RWPE2 (cell line): ENCODE data around the gene TBC1D5.

Experiments
- ATAC-seq: fragments of 200-7000 bp; cut with Tn5 transposase; 3 replicates; pipeline ENCODE4 v1.9.1; 2021; ENCODE audit warnings: low read depth
- DNase-seq: peaks from one replicate; pipeline ENCODE4 v3.0.0-alpha.2; 2020; ENCODE audit warnings: low spot score
- H3K27ac ChIP-seq: fragments of 450-650 bp; 2 replicates; pipeline ENCODE4 v1.5.1; 2017; ENCODE audit warnings: mild to moderate bottlenecking; ENCODE audit not compliant: poor library complexity, severe bottlenecking
- H3K27me3 ChIP-seq: fragments of 250-450 bp; sonication (Bioruptor Pico); 2 replicates; pipeline ENCODE4 v1.5.1; 2021; ENCODE audit warnings: mild to moderate bottlenecking, moderate library complexity; ENCODE audit not compliant: insufficient read depth, poor library complexity, severe bottlenecking
- H3K36me3 ChIP-seq: fragments of 250-450 bp; sonication (Bioruptor Pico); 2 replicates; pipeline ENCODE4 v1.5.1; 2020; ENCODE audit warnings: low read depth, mild to moderate bottlenecking, moderate library complexity
- H3K4me1 ChIP-seq: fragments of 250-450 bp; sonication (Bioruptor Pico); 2 replicates; pipeline ENCODE4 v1.5.1; 2021; ENCODE audit warnings: mild to moderate bottlenecking, moderate library complexity; ENCODE audit not compliant: insufficient read depth, poor library complexity, severe bottlenecking
- H3K4me3 ChIP-seq: fragments of 250-450 bp; sonication (Bioruptor Pico); 2 replicates; pipeline ENCODE4 v1.5.1; 2021; ENCODE audit warnings: mild to moderate bottlenecking, moderate library complexity; ENCODE audit not compliant: severe bottlenecking
- H3K9me3 ChIP-seq: fragments of 250-450 bp; sonication (Bioruptor Pico); 2 replicates; pipeline ENCODE4 v1.5.1; 2021; ENCODE audit warnings: mild to moderate bottlenecking, moderate library complexity; ENCODE audit not compliant: severe bottlenecking
- TF ChIP-seq, protein P1 (sequence below): fragments of 450-650 bp; IDR thresholded peaks from one replicate; pipeline ENCODE4 v1.5.1; 2017; ENCODE audit warnings: mild to moderate bottlenecking, moderate library complexity; ENCODE audit not compliant: poor library complexity, severe bottlenecking

The TBC1D5 gene

DNA sequence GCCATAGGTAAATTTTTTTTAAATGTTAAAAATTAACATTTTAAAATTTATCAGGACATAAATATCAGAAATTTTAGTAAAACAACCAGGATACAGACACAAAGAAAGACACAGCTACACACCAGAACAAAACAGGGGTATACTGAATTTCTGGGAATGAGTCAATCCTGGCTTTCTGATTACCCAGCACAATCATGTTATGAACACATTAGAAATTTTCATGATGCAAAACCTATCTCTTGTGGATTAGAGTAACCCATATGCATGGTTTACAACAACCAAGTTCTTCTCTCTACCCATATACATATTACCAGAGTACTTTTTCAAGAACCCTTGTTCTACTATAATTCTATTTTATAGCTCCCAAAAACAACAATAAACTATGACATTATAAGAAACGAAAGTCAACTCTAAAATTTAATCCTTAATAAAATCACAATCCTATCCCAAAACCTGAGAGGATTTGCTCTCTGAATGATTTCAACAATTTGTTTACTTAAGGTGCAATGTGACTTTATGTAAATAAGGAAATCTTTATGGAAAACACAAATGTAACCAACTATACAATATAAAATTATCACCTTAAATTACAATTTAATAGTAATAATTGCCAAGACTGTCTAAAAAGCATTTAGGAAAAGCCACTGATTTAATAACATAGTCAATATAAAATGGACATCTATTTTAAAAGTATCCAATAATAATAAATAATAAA lies 184.5 kb downstream of the TBC1D5 start:
- no peak for ATAC-seq

DNA sequence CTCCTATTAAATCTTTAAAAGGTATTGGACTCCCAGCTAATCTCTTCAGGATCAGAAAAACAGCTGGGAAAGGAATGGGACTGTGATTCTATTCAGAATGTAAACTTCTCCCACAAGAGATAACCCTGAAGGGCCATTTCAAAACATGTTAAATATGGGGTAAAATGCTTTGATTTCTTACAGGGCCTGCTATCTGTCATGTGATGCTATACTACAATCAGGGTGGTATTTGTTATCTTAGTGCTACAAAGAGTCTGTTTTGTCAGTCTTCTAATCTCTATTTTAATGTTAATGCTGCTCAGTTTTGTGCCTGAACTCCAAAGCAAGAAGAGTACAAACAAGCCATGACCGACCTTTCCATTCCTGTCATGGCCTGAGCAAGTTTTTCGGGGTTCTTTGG lies 186.9 kb downstream of the TBC1D5 start:
- ATAC-seq, result no peak
- DNase-seq, result no peak

More for the DNA sequence above, 184.5 kb downstream of the TBC1D5 start:
- H3K4me1 ChIP-seq, result peaks cover 3% of the 10 kb centered on the region
- no peak overlapping the region for H3K4me3 ChIP-seq
- no peak overlapping the region for H3K27ac ChIP-seq
- H3K9me3 ChIP-seq, result no peaks in the 10 kb centered on the region
- no peak for DNase-seq
- no peaks in the 10 kb centered on the region; the same call in 1 of the 2 replicates for H3K36me3 ChIP-seq
- no peaks in the 10 kb centered on the region for H3K27me3 ChIP-seq
- TF ChIP-seq, protein P1, sequence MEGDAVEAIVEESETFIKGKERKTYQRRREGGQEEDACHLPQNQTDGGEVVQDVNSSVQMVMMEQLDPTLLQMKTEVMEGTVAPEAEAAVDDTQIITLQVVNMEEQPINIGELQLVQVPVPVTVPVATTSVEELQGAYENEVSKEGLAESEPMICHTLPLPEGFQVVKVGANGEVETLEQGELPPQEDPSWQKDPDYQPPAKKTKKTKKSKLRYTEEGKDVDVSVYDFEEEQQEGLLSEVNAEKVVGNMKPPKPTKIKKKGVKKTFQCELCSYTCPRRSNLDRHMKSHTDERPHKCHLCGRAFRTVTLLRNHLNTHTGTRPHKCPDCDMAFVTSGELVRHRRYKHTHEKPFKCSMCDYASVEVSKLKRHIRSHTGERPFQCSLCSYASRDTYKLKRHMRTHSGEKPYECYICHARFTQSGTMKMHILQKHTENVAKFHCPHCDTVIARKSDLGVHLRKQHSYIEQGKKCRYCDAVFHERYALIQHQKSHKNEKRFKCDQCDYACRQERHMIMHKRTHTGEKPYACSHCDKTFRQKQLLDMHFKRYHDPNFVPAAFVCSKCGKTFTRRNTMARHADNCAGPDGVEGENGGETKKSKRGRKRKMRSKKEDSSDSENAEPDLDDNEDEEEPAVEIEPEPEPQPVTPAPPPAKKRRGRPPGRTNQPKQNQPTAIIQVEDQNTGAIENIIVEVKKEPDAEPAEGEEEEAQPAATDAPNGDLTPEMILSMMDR, result no peak

DNA sequence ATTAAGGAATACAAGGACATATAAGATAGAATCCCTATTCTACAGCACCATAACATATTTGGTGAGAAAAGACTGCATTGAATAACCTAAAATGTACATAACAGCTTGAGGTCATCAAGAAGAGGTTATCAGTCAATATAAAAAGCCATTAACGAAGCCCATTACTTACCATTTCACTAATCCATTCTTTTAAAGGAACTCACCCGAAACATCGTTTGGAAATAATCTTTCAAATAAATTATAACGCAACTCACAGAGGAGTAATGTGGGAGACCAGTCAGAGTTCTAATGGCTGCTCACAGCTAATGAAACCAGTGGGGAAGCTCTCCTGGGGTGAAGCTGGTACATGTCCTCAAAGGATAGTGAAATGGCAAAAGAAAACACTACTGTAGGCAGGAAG lies 188.4 kb downstream of the TBC1D5 start:
- no peaks in the 10 kb centered on the region; the same call in 1 of the 2 replicates for H3K36me3 ChIP-seq
- TF ChIP-seq, protein P1, result no peak
- DNase-seq, result no peak
- no peak overlapping the region for H3K27ac ChIP-seq
- H3K9me3 ChIP-seq, result no peaks in the 10 kb centered on the region
- H3K27me3 ChIP-seq, result no peaks in the 10 kb centered on the region
- peaks cover 3% of the 10 kb centered on the region for H3K4me1 ChIP-seq
- no peak overlapping the region for H3K4me3 ChIP-seq
- ATAC-seq, result no peak

More for the DNA sequence above, 186.9 kb downstream of the TBC1D5 start:
- H3K4me1 ChIP-seq, result peaks cover 3% of the 10 kb centered on the region
- TF ChIP-seq, protein P1, result no peak
- no peak overlapping the region for H3K4me3 ChIP-seq
- H3K27me3 ChIP-seq, result no peaks in the 10 kb centered on the region
- H3K36me3 ChIP-seq, result no peaks in the 10 kb centered on the region; the same call in 1 of the 2 replicates
- H3K9me3 ChIP-seq, result no peaks in the 10 kb centered on the region
- no peak overlapping the region for H3K27ac ChIP-seq

DNA sequence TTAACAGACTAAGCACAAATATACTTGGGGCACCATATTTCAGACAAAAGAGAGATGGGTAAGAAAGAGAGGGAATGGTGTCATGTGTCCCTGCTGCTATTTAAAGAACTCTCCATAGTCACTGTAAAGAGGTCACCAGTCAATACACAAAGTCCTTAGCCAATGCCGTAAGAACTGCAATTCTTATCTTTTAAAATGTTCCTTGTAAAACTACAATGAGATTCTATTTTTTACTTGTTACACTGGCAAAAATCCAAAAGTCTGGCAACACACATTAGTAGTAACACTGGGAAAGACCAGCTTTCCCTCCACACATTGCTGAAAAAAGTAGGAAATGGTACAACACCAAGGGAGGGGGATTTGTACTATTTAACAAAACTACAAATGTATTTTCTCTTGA lies 189.4 kb downstream of the TBC1D5 start:
- Histone ChIP-seq H3K9me3 (no peaks in the 10 kb centered on the region), H3K27me3 (no peaks in the 10 kb centered on the region), H3K4me3 (no peak overlapping the region), H3K27ac (no peak overlapping the region), H3K4me1 (peaks cover under 1% of the 10 kb centered on the region), H3K36me3 (no peaks in the 10 kb centered on the region)
- no peak for ATAC-seq
- DNase-seq, result no peak
- TF ChIP-seq, protein P1, result no peak

DNA sequence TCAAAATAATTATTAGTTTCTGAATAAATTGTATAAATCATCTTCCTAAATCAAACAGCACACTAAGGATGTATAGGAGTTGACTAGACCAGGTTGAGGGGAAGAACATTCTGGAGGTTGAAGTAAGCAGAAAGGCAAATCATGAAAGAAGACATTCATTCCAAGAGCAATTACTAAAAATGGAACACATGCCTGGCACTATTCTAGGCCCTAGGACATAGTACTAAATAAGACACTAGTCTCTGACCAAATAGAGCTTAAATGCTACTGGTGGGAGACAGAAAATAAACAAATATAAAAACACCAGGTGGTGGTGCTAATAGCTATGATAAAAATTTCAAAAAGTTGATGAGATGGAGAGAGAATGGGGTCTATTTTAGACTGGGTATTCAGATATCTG lies 190.1 kb downstream of the TBC1D5 start:
- no peak for DNase-seq
- Histone ChIP-seq H3K9me3 (no peaks in the 10 kb centered on the region), H3K4me3 (no peak overlapping the region), H3K36me3 (no peaks in the 10 kb centered on the region), H3K27me3 (no peaks in the 10 kb centered on the region), H3K4me1 (no peaks in the 10 kb centered on the region), H3K27ac (no peak overlapping the region)
- ATAC-seq, result no peak
- TF ChIP-seq, protein P1, result no peak
